Brain microvascular endothelial cell (primary cell): Measurements from ENCODE around the gene MICB.

Experiments used
- DNase-seq: peaks from one replicate; pipeline ENCODE4 v3.0.0-alpha.2; 2020
- H3K27ac ChIP-seq: fragments of 250-450 bp; sonication (Bioruptor Pico); 2 replicates; pipeline ENCODE4 v1.5.1; 2020; ENCODE audit warnings: mild to moderate bottlenecking, moderate library complexity
- H3K27me3 ChIP-seq: fragments of 250-450 bp; sonication (Bioruptor Pico); replicated peaks from 2 replicates; pipeline ENCODE4 v1.5.1; 2020; ENCODE audit warnings: mild to moderate bottlenecking
- H3K36me3 ChIP-seq: fragments of 250-450 bp; sonication (Bioruptor Pico); replicated peaks from 2 replicates; pipeline ENCODE4 v1.5.1; 2020; ENCODE audit warnings: mild to moderate bottlenecking
- H3K4me3 ChIP-seq: 2 replicates; pipeline ENCODE4 v1.5.1; 2011; ENCODE audit warnings: low read depth, mild to moderate bottlenecking, control low read depth, low read length, moderate library complexity
- in situ Hi-C: cut with HindIII; loops from 2 replicates; pipeline ENCODE4 v1.10.0; 2017; ENCODE audit warnings: low sequenced_read_pairs, low pct_ligation_motif_present
- TF ChIP-seq, protein P1 (sequence below): IDR thresholded peaks from 2 replicates; pipeline ENCODE4 v1.5.1; 2011; ENCODE audit warnings: low read depth, mild to moderate bottlenecking, moderate library complexity, low read length, control low read depth, inconsistent platforms; ENCODE audit errors: missing control alignments

The MICB gene

GRCh38 chr6:31532644-31533454, 34.9 kb downstream of the MICB start:
- Histone ChIP-seq H3K27ac (no peak overlapping the region), H3K4me3 (no peak overlapping the region), H3K27me3 (no peaks in the 10 kb centered on the region), H3K36me3 (peaks cover 81% of the 10 kb centered on the region)
- no peak for DNase-seq
- TF ChIP-seq, protein P1, sequence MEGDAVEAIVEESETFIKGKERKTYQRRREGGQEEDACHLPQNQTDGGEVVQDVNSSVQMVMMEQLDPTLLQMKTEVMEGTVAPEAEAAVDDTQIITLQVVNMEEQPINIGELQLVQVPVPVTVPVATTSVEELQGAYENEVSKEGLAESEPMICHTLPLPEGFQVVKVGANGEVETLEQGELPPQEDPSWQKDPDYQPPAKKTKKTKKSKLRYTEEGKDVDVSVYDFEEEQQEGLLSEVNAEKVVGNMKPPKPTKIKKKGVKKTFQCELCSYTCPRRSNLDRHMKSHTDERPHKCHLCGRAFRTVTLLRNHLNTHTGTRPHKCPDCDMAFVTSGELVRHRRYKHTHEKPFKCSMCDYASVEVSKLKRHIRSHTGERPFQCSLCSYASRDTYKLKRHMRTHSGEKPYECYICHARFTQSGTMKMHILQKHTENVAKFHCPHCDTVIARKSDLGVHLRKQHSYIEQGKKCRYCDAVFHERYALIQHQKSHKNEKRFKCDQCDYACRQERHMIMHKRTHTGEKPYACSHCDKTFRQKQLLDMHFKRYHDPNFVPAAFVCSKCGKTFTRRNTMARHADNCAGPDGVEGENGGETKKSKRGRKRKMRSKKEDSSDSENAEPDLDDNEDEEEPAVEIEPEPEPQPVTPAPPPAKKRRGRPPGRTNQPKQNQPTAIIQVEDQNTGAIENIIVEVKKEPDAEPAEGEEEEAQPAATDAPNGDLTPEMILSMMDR = no peak
- in situ Hi-C loops = no loop called here

GRCh38 chr6:31533455-31533841, 35.5 kb downstream of the MICB start:
- Histone ChIP-seq H3K4me3 (no peak overlapping the region), H3K27me3 (no peaks in the 10 kb centered on the region), H3K36me3 (peaks cover 87% of the 10 kb centered on the region), H3K27ac (no peak overlapping the region)
- in situ Hi-C loops = no loop called here
- TF ChIP-seq, protein P1 = no peak
- DNase-seq = no peak

DNA sequence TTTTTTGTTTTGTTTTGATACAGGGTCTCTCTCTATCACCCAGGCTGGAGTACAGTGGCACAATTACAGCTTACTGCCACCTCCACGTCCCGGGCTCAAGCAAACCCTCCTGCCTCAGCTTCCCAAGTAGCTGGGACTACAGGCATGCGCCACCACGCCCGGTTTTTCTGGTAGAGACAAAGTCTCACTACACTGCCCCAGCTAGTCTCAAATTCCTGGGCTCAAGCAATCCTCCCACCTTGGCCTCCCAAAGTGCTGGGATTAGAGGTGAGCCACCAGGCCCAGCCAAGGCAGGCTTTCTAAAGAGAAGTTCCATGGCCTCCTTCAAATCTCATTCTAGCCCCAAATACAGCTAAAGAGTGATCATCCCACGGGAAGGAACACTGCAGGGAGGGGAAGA, 36.1 kb downstream of the MICB start:
- H3K27ac ChIP-seq = no peak overlapping the region
- no peak for DNase-seq
- H3K27me3 ChIP-seq = no peaks in the 10 kb centered on the region
- in situ Hi-C loops = no loop called here
- TF ChIP-seq, protein P1 = no peak
- peaks cover 93% of the 10 kb centered on the region for H3K36me3 ChIP-seq
- H3K4me3 ChIP-seq = no peak overlapping the region

- TF ChIP-seq, protein P1 = no peak
- DNase-seq = no peak
- Histone ChIP-seq H3K27me3 (no peaks in the 10 kb centered on the region), H3K27ac (no peak overlapping the region), H3K4me3 (no peak overlapping the region), H3K36me3 (peaks cover 95% of the 10 kb centered on the region)
- in situ Hi-C loops = no loop called here
Measured at GRCh38 chr6:31534521-31535040, 36.6 kb downstream of the MICB start.

DNA sequence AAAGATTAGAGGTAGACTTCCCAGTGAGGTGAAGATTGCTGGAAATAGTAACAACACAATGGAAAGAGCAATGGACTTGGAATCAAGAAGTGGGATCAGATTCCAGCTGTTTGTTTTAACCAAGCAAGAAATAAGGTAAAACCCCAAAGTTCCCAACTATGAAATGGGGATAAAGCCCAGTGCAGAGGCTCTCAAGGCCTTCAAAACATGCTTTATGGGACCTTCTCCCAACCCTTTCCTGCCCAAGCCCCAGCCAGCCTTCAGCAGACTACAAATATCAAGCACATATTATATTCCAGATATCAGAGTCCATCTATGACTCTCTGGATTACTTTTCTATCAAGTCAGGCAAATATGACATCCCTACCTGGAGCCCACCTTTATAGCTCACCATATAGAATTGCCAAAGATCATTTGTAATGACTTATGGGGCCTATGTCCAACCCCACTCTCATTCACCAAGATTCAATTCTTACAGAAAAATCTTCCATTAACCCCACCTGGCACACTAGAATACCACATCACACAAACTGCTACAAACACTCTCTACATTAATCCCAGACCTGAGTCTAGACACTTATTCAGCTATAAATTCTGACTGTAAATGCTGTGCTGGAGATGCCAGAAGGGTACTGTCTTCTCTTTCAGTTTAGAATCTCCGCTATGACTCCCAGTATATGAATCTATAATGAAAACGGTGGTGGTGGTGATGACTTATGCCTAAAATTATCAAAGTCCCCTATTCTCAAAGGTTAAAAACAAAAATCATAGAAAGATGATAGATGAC, 37.8 kb downstream of the MICB start:
- no peaks in the 10 kb centered on the region for H3K27me3 ChIP-seq
- peaks cover 94% of the 10 kb centered on the region for H3K36me3 ChIP-seq
- in situ Hi-C loops = no loop called here
- no peak overlapping the region for H3K4me3 ChIP-seq
- no peak for DNase-seq
- H3K27ac ChIP-seq = no peak overlapping the region
- TF ChIP-seq, protein P1 = no peak
